GM12878 (cell line): ENCODE data around the gene USF1. TPM values are rescaled to one million over a fixed set of nuclear protein-coding genes. Genes with fewer than 3 reads are reported as not detected.

Source experiments
- ATAC-seq: fragments of 200-7000 bp; cut with Tn5 transposase; 3 replicates; pipeline ENCODE4 v1.9.1; 2020; ENCODE audit warnings: mild to moderate bottlenecking, moderate library complexity
- BruUV-seq: library from RNA; stranded (reverse); fragments of 400-500 nt; replicated peaks from 2 replicates; lab custom pipeline; 2021; lab: Mats Ljungman, UMichigan
- CTCF ChIA-PET: fragments of 300-600 bp; sonication (Branson Sonifier 250); formaldehyde crosslinking; extraction: SDS; loops from one replicate; lab custom pipeline; 2021; ENCODE audit warnings: inconsistent platforms; lab: Yijun Ruan, JAX
- POLR2A ChIA-PET: fragments of 350-600 bp; formaldehyde crosslinking; extraction: SDS; loops from one replicate; lab custom pipeline; 2021; ENCODE audit warnings: inconsistent platforms; lab: Charles Lee
- RAD21 ChIA-PET: fragments of 300-600 bp; sonication (Branson Sonifier 250); formaldehyde crosslinking; loops from one replicate; lab custom pipeline; 2023; ENCODE audit warnings: antibody characterized with exemption; ENCODE audit not compliant: unreplicated experiment; lab: Charles Lee
- SMC1A ChIA-PET: fragments of 300-600 bp; sonication (Branson Sonifier 250); formaldehyde crosslinking; loops from one replicate; lab custom pipeline; 2023; ENCODE audit not compliant: unreplicated experiment, uncharacterized antibody; lab: Charles Lee
- DNase-seq: peaks from one replicate; pipeline ENCODE4 v3.0.0-alpha.2; 2011; ENCODE audit warnings: low read depth, low spot score
- FAIRE-seq: peaks from 3 replicates; lab custom pipeline; 2011; peaks lifted over from hg19 to GRCh38; lab: Jason Lieb, UNC
- H2AFZ ChIP-seq: 2 replicates; pipeline ENCODE4 v1.6.0; 2011; ENCODE audit warnings: low read depth, low read length, control low read depth; ENCODE audit not compliant: control insufficient read depth
- H3K27ac ChIP-seq: 2 replicates; pipeline ENCODE4 v1.5.1; 2011; ENCODE audit warnings: control low read depth; ENCODE audit not compliant: control insufficient read depth, insufficient read depth
- H3K27me3 ChIP-seq, 2 experiments: replicated peaks in 1 of 2; 2 replicates each; pipeline versions ENCODE4 v1.6.0 to v1.6.1; 2011; ENCODE audit warnings: low read length in 1 of 2; ENCODE audit not compliant: control insufficient read depth in 2 of 2, insufficient read depth in 2 of 2
- H3K36me3 ChIP-seq, 2 experiments: 2 replicates each; pipeline ENCODE4 v1.5.1; 2011; ENCODE audit warnings: low read length in 1 of 2; ENCODE audit not compliant: control insufficient read depth in 2 of 2, insufficient read depth in 2 of 2
- H3K4me1 ChIP-seq: 2 replicates; pipeline ENCODE4 v1.6.1; 2011; ENCODE audit warnings: mild to moderate bottlenecking, low read length, moderate library complexity, mixed read lengths; ENCODE audit not compliant: control insufficient read depth, insufficient read depth
- H3K4me2 ChIP-seq: 2 replicates; pipeline ENCODE4 v1.6.0; 2011; ENCODE audit warnings: control low read depth; ENCODE audit not compliant: control insufficient read depth, insufficient read depth
- H3K4me3 ChIP-seq: fragments of 200-600 bp; sonication (generic); 2 replicates; pipeline ENCODE4 v1.5.1; 2016
- H3K79me2 ChIP-seq: 2 replicates; pipeline ENCODE4 v1.6.0; 2011; ENCODE audit warnings: low read length; ENCODE audit not compliant: control insufficient read depth, insufficient read depth
- H3K9ac ChIP-seq: 2 replicates; pipeline ENCODE4 v1.8.0; 2011; ENCODE audit warnings: low read length, control low read depth, mixed read lengths; ENCODE audit not compliant: control insufficient read depth, insufficient read depth
- H3K9me3 ChIP-seq: replicated peaks from 3 replicates; pipeline ENCODE4 v1.5.1; 2011; ENCODE audit warnings: mild to moderate bottlenecking, low read length; ENCODE audit not compliant: control insufficient read depth, insufficient read depth
- H4K20me1 ChIP-seq: 2 replicates; pipeline ENCODE4 v1.6.0; 2011; ENCODE audit not compliant: control insufficient read depth, insufficient read depth
- ASH2L ChIP-seq: fragments of 300-600, 200-600 bp; sonication (generic); IDR thresholded peaks from 2 replicates; pipeline ENCODE4 v1.6.1; 2017; ENCODE audit warnings: low read depth, mild to moderate bottlenecking, borderline replicate concordance
- CREB1 ChIP-seq: IDR thresholded peaks from 2 replicates; pipeline ENCODE4 v1.6.1; 2012; ENCODE audit warnings: low read depth, mild to moderate bottlenecking, inconsistent platforms
- DPF2 ChIP-seq: fragments of 450-650 bp; IDR thresholded peaks from 2 replicates; pipeline ENCODE4 v1.6.1; 2017; ENCODE audit warnings: mild to moderate bottlenecking
- EED ChIP-seq: sonication (generic); IDR thresholded peaks from 2 replicates; pipeline ENCODE4 v1.6.1; 2016; ENCODE audit warnings: antibody characterized with exemption, low read depth
- NR2C1 ChIP-seq: fragments of 450-650 bp; IDR thresholded peaks from 2 replicates; pipeline ENCODE4 v1.6.1; 2017; ENCODE audit warnings: antibody characterized with exemption, mild to moderate bottlenecking, moderate library complexity
- REST ChIP-seq: IDR thresholded peaks from 2 replicates; pipeline ENCODE4 v1.6.1; 2012; ENCODE audit warnings: mild to moderate bottlenecking, low read depth, low read length
- RUNX3 ChIP-seq: IDR thresholded peaks from 2 replicates; pipeline ENCODE4 v1.6.1; 2012; ENCODE audit warnings: low read length, inconsistent platforms
- WGBS: methylation state at CpG from one replicate; pipeline ENCODE4 v1.1.6; 2016; ENCODE audit warnings: low lambda C conversion rate; ENCODE audit not compliant: insufficient replicate concordance, insufficient coverage; ENCODE audit errors: missing lambda C conversion rate; 5-methylcytosine and 5-hydroxymethylcytosine counted together
- in situ Hi-C: fragments of 300-500 bp; cut with MboI; formaldehyde crosslinking; loops from 9 replicates; pipeline ENCODE4 v1.14.3; 2018; ENCODE audit warnings: mixed read lengths
- intact Hi-C: fragments of 100-400 bp; cut with micrococcal nuclease; formaldehyde crosslinking; loops from one replicate; pipeline ENCODE4 v1.14.2; 2022; ENCODE audit not compliant: unreplicated experiment
- polyA plus RNA-seq, 11 experiments: library from polyadenylated mRNA; depleted of rRNA in 4 of 11; unstranded in 6 of 11; stranded (reverse) in 5 of 11; fragments of >200 nt; fragmentation: Nextera tagmentation in 4 of 11; fragmentation: Illumina TruSeq in 1 of 11; extraction: Ambion mirVana in 4 of 11; extraction: Trizol in 1 of 11; gene quantifications; 1 replicate in 1 of 11; 2 replicates in 10 of 11; pipeline versions ENCODE4 v1.2.1 to v1.2.3, GENCODE V29; 2011 to 2016; ENCODE audit warnings: inconsistent platforms in 2 of 11, missing spikeins in 2 of 11, low read depth in 1 of 11
- total RNA-seq, 4 experiments: library from RNA; depleted of rRNA in 3 of 4; stranded (reverse); fragments of >200 nt in 3 of 4; fragmentation: Illumina TruSeq in 1 of 4; extraction: Trizol in 1 of 4; gene quantifications; 2 replicates each; pipeline versions ENCODE4 v1.2.1 to v1.2.3, GENCODE V29; 2013 to 2021

The USF1 gene
- total and polyA plus RNA-seq, 10 of the 15 experiments (the other 5 are each of a cell fraction or from before 2014, with no cell fraction given): 9.4 to 92.1 (median 53.5) TPM

- WGBS: 60% methylated on average over 7 of the region's 7 CpGs
- FAIRE-seq: no peak
- H3K4me2 ChIP-seq: no peak overlapping the region; the same call in 1 of the 2 replicates
- intact Hi-C loops: no loop called here
- no peak for TF ChIP-seq CREB1
- TF ChIP-seq DPF2: no peak
- TF ChIP-seq EED: no peak
- TF ChIP-seq REST: no peak
- TF ChIP-seq RUNX3: no peak
- TF ChIP-seq ASH2L: no peak
- no peak for TF ChIP-seq NR2C1
- TF ChIP-seq, all 136 proteins: peak for 0
- RAD21 ChIA-PET: interaction anchor here (1.3 to 6.4 kb wide), 2 partner anchors 22 to 29 kb away, joined by 3 to 90 read pairs; partner anchors contain the start of gene KLHDC9
- no peak overlapping the region for H3K27ac ChIP-seq
- DNase-seq (no peak), ATAC-seq (no peak)
- SMC1A ChIA-PET: interaction anchor here (0.8 to 1.3 kb wide), 2 partner anchors 21 to 76 kb away, joined by 5 read pairs; no protein-coding TSS in a partner anchor
- no peaks in the 10 kb centered on the region for H3K9me3 ChIP-seq
- in situ Hi-C loops: no loop called here
- no peaks in the 10 kb centered on the region for H3K27me3 ChIP-seq
- CTCF ChIA-PET: interaction anchor here (0.7 to 4.8 kb wide), 6 partner anchors 19 to 559 kb away, joined by 3 to 52 read pairs (median 3); no protein-coding TSS in a partner anchor
- no peaks in the 10 kb centered on the region for H3K36me3 ChIP-seq
- no peak overlapping the region for H3K9ac ChIP-seq
- H3K79me2 ChIP-seq: peaks cover 13% of the 10 kb centered on the region
- H3K4me1 ChIP-seq: peaks cover 11% of the 10 kb centered on the region
- H4K20me1 ChIP-seq: no peaks in the 10 kb centered on the region
- POLR2A ChIA-PET: interaction anchor here (0.6 kb wide), 1 partner anchor 197 kb away, joined by 3 read pairs; no protein-coding TSS in a partner anchor
- H3K4me3 ChIP-seq: no peak overlapping the region
- H2AFZ ChIP-seq: no peak overlapping the region
- BruUV-seq: no TSS peak
These were observed 27.8 kb upstream of the USF1 start for GRCh38 chr1:161073474-161074121.
